HG03378 (cell line): ENCODE results near the gene PRKCQ.

Experiments
- ATAC-seq: cut with Tn5 transposase; IDR thresholded peaks from one replicate; pipeline ENCODE4 v1.9.1; 2021; ENCODE audit warnings: mild to moderate bottlenecking, moderate library complexity; ENCODE audit not compliant: unreplicated experiment

PRKCQ gene

DNA sequence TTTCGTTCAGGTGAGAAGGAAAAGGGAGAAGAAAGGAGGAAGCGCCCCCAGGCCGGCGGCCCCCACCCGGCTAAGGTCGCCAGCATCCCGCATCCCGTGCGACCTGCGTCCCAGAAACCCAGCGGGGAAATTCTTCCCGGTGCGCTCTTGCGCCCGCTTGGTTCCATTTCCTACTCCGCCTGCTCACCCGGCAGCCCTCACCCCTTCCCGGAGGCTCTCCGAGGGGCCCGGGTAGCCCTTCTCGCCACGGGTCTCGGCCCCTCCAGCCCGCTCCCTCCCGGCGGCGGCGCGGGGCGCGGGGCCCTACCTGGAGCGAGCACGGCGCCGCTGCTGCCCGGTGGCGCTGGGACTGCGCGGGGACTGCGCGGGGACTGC is at the start of gene PRKCQ:
TSS of gene PRKCQ (minus strand) at position 373 of the 375 bp plus-strand sequence. CDS start 65,141 bp downstream, outside the sequence.
- no peak for ATAC-seq

DNA sequence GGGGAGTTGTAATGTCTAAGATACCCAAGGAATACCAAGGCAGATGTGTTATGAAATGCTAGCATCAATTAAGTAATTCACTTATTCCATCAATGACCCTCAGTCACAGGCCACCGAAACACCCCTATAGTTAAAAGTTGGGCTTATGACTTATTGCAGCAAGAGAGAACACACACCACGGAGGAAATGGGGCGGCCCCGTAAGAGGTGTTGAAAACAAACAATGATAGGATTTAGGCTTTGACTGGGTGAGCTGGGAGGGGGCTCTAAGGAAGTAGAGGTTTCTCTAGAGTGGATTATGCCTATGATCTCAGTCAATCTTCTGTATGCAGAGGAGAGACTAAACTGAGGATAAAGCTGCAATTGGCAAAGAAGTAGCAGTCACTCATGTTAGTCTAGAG is 45.4 kb upstream of the PRKCQ start:
- ATAC-seq, result no peak

DNA sequence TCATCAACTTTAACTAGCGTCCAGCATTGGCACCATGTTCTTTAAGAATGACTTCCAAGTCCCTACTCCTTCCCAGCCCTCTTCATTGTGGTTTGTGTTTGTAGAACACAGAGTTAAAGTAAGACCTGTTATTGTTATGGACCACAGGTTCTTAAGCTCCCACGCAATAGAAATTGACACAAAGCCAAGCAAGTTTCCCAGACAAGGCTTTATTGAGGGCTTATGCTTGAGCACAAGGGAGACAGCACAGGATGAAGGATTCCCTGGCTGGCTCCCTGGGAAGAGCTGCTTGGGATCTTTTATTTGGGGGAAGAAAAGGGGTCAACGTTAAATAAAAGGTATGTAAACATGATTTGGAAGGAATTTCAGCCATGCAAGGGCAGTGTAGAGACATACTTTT is 44.3 kb upstream of the PRKCQ start:
- no peak for ATAC-seq

DNA sequence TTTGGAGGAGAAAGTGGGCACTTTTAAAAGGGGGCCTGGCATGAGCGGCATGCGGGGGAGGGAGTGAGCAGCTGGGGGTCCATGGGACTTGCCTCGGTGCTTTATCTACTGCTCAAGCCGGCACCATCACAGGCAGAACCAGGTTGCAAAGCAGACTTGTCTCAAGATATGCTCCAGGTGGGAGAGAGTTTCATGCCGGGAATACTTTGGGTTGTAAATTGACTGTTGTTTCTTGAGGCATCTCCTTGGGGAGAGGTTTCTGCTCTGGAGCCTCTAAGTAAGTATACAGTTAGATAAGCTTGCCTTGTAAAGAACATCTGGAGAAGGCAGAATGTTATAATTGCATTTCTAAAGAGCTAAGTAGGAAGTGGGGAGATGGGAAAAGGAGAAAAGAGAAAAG is 42.8 kb upstream of the PRKCQ start:
- ATAC-seq, result no peak

DNA sequence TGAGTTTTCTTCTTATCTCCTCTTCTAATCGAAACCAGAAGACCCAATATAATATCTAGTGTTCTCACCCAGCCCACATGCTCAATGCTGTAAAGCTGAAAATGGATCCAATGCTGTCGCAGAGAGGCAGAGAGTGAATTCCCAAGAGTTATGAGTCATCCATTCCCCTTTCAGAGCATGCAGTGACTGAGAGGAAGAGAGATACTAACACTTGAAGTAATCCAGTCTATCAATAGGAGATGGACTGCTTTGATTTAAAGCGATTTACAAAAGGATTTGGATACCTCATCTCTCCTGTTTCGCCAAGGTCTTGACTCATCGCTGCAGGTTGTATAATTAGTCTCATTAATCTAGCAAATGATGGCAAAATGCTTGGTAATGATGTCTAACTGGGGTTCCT is 41.5 kb upstream of the PRKCQ start:
- ATAC-seq, result no peak

DNA sequence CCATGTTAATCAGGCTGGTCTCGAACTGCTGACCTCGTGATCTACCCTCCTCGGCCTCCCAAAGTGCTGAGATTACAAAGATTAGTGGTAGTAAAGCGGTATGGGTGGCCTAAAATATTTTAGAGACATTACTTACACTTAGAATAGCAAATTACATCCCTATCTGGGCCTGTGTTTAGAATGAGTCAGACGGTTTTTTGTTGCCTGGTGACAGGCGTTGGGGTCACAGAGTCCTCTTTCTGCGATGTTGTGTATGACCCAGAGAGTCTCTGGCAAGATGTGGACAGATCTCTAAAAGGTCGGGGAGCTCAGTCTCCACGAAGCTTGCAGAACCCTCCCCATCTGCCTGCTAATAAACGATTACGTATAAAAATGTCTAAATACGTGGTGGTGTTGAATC is 39.6 kb upstream of the PRKCQ start:
- ATAC-seq, result no peak

DNA sequence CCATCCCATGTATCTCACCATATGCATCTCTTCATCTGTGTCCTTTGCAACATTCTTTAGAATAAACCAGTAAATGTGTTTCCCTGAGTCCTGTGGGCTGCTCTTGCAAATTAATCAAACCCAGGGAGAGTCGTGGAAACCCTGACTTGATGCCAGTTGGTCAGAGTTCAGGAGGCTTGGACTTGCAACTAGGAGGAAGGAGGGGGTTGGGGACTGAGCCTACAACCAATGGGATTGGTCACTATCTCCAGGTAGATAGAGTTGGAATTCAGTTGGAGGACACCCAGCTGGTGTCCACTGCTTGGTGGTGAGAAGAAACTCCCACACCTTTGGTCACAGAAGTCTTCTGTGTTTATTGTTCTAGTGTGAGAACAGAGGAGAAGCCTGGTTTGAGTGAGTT is 38.3 kb upstream of the PRKCQ start:
- ATAC-seq, result no peak

DNA sequence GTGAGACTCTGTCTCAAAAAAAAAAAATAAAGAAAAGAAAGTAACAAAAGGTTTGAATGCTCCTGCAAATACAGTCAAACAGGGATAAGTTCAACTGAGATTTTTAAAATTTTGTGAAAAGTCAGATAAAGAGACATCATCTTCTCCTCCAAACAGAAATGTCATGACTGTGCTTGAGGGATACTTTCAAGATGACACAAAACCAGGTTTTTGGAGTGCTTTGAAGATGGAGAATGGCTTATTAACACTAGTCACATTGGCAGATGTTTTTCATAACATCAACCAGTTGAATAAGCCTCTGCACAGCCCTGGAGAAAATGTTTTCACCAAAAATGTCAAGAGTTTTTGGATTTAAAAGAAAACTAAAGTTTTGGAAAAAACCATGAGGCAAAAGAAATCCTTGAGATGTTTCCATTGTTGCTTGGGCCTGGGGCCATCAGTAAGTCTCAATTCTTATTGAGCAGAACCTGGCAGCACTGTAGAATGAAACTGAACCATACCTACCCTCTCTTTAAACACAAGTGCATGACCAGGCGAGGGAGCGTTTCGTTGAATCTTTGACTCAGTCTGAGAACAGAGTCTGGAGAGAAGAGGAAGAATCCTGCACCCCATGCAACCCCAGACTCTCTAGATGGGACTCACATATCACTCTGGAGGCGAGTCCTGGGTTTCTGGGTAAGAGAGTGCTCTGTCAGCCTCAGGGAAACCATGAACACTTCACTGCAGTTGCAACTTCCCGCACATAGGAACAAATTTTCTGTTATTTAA is 37.4 kb upstream of the PRKCQ start:
- no peak for ATAC-seq

DNA sequence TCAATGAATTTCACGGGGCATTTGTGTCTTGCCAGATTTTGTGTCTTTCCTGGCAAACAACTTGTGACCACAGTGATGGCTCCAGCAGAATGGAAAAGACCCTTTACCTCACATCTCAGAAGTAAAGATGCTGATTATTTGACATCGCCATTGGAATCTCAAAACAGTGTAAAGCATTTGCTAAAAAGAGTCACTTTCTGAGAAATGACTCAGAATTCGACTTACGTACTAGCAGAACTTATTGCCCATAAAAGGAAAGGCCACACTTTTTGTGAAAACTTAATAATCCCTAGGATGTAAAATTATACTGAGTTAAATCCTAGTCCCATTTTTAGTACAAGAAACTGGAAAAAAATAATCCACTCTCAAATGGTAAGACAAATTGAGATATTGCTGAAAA is 35.9 kb upstream of the PRKCQ start:
- ATAC-seq, result no peak

DNA sequence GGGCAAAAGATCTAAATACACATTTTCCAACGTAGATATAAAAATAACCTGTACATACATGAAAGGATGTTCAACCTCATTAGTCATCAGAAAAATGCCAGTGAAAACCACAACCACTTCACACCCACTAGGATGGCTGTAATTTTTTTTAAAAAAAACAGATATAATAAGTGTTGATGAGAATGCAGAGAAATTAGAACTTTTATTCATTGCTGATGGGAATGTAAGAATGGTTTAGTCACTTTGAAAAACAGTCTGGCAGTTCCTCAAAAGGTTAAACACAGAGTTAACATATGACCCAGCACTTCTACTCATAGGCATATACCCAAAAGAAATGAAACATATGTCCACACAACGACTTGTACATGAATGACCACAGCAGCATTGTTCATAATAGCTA is 32.3 kb upstream of the PRKCQ start:
- no peak for ATAC-seq

DNA sequence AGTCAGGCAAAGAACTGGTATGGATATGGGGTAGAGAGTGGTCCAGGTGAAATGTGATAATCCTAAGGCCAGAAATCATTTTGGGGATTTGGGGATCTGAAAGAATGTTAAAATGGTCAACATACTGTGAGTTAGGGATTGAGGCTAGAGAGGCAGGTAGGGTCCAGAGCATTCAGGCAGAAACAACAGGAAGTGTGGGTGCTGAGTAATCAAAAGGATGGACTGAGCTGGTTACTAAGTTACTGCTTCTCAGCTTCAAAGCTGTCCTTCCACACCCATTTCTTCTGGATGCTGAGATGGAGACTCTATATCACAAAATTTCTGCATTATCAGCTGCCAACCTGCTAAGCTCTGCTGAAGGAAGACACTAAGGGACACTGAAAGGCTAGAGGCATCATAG is 30.6 kb upstream of the PRKCQ start:
- ATAC-seq, result no peak

DNA sequence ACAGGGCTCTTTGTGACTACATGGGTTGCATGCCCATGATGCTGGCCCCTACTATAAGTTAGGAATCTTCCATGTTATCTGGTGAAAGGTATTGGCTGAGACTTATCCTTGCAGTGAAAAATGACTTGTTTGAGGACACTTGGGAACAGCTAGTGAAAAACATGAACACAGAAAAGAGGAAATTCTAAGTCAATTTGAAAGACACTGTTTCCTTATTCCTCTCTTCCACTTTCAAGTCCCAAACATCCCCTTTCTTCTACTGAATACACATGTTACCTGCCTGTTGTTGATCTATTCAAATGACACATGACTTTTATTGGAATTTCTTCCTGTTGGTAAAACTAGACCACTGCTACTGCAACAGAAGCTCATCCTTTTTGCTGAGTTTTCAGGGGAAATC is 29.5 kb upstream of the PRKCQ start:
- no peak for ATAC-seq

DNA sequence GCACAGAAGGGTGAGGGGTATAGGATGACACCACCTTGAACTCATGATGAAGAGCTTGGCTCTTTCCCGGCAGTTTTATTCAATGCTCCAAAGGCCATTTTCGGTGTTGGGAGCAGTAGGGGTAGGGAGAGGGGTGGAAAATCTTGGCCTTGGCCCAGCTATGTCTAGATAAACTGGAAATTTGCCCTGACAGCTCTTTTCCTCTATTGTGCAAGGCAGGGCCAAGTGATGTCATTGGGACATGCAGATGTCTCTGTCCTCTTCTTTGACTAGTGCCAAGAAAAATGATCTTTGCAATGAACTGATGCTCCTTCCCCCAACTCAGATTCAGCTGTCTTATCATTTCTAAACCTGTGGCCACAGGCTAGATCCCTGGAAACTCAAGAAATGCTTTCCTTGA is 27.7 kb upstream of the PRKCQ start:
- no peak for ATAC-seq

DNA sequence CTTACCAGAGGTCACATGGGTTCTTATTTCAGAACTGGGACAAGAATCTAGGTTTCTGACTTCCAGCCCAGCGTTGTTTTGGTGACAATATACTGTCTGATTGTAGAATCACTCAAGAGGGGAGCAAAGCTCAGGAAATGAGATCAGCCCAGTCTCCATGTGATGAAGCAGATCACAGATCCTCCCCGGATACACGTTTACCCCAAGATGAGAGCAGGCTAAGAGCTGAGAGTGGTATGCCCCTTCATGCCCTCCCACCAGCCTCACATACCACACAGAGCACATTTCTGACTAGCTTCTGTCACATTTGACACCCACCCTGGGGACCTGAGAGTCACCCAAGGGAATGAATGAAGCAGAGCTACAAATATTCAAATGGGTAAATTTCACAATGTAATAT is 27.1 kb upstream of the PRKCQ start:
- no peak for ATAC-seq

DNA sequence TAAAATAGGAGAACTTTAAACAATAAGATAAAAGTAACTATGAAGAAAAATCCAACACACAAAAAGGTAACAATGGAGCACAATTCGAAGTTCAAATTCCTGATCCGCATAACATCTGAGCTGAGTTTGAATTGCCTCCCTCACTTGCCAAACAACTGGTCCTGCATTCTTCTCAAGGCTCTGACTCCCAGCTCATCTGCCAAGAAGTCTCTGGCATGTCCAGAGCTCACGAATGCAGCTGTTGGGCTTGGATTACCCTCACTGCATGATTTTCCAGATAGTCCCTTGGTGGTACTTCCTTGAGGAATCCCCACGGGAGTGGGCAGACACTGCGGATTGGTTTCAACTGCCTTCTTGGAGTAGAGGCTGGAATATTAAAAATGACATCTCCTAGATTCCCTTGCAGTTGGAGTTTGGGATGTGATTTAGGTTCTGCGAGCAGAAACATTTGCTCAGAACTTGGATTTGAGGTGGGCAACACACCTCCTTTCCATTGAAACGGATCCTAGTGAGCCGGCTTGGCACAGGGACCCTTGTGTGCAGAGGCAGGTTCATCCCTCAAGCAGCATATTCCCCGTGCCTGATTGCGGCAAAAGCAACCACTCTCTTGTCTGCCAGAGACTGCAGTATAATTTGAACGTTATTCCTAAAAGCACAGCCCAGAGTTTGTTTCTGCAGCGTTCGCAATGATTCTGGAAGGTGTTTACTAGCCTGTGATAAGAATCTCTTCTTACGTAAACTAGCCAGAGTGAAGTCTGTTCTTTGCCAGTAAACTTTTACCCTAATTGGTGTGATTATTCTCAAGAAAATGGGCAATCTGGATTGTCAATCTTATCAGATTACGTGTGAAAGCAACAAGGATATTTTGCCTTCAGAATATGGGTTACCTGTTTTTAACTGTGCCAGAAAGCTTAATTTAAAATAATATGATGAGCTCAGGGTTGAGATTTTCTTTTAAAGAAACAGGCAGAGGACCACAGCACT is 23.4 kb upstream of the PRKCQ start:
- no peak for ATAC-seq

DNA sequence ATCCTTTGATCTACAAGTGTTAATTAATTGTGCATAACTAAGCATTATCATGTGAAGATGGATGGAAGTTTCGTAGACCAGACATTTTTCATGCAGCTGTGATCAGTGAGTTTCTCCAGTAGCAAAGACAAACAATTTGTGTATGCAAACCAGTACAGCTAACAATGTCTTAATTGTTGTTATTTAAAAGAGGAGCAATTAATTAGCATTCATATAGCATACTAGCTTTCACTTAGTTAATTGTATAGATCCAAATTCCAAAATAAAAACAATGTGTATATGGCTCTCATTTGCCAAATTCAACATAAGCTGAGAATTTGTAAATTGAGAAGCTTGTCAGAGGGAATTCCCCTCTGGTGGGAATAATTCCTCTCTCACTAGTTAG is 22.6 kb upstream of the PRKCQ start:
- ATAC-seq, result no peak

DNA sequence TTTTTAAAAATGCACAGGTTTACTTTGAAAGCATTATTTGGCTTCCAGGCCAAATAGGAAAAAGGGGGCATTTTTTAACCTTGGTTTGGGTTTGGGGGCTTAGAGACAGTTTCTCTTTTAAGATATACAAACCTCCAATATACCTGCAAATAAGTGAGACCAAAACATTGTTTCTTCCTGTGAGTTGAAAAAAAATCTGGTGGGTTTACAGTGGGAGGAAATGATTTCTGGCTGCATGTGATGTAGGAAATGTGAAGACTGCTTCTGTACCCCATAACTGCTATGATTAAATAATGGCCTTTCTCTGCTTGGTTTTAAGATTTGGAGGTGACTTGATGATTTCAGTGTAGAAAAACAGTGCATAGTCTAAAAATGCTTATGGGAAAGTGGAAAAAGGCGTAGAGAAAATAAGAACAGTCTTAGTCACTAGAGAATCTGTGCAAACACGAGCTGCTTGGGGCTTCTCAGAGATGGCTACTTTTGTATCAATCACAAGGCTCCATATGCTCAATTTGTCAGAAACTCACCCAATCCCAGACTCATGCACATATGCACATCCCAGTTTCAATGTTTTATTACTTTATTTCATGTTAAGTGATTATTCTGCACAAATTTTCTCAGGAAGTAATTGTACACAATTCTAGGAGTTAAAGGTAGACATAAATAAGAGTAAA is 22.1 kb upstream of the PRKCQ start:
- ATAC-seq, result no peak

DNA sequence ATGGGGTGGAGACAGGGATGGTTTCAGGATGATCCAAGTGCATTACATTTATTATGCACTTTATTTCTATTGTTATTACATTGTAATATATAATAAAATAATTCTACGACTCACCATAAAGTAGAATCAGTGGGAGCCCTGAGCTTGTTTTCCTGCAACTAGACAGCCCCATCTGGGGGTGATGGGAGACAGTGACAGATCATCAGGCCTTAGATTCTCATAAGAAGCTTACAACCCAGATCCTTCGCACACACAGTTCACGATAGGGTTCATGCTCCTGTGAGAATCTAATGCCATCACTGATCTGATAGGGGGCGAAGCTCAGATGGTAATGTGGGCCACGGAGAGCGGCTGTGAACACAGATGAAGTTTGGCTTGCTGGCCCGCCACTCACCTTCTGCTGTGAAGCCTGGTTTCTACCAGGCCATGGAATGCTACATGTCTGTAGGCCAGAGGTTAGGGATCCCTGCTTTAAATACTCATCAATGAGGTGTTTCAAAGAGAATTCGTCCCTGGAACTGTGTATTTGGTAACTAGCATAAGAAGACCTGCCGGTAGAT is 21.2 kb upstream of the PRKCQ start:
- ATAC-seq, result no peak

DNA sequence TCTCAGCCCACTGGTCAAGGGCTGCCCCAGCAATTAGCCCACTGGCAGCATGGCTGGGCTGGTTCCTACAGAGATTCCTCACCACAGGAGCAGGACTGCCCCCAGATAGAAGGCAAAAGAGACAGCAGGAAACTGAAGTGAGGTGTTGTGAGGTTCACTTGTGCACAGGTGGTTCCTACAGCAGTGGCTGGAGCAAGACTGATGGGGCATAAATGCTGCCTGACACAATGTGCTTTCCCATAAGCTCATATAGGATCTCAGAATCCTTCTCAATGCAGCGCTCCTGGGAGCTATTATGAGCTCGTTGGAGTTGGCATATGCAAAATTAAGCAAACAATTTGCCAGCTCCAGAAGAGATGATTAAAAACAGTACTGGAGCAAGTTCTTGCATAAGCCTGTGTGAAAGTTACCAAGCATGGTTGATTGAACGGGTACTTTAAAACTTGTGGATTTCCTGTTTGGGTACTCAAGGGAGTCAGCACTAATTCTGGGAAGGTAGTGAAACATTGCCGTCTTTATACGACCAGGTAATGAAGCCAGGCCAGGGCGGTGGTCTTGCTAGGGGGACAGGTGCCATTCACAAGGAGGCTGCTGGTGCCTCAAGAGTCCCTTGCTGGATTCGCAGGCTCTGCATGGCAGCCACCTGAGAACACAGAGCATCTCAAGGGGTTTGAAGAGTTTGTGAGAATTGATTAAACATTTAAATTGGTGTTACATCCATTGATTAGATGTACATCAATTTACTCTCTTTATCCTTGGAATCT is 20.3 kb upstream of the PRKCQ start:
- no peak for ATAC-seq

DNA sequence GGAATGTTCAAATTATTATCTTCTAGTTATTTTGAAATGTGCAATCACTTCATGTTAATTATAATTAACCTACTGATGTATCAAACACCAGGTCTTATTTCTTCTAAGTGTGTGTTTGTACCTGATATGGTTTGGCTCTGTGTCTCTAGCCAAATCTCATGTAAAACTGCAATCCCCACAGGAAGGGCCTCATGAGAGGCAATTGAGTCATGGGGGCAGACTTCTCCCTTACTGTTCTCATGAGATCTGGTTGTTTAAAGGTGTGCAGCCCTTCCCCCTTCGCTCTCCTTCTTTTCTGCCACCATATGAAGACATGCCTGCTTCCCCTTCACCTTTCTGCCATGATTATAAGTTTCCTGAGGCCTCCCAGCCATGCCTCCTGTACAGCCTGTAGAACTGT is 18.6 kb upstream of the PRKCQ start:
- ATAC-seq, result no peak

DNA sequence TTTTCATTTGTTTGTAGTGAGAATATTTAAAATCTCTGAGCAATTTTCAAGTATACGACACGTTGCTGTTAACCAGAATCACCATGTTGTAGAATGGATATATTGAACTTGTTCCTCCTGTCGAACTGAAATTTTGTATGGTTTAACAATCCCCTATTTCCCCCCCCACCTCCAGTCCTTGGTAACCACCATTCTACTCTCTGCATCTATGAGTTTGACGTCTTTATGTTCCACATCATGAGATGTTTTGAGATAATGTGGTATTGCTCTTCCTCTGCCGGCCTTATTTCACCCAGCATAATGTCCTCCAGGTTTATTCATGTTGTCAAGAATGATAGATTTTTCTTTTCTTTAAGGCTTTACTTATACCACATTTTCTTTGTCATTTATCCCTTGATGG is 17.4 kb upstream of the PRKCQ start:
- ATAC-seq, result no peak
